Epithelial cell of prostate (primary cell): ENCODE results near the gene CFAP221.

ENCODE experiments used
- DNase-seq: peaks from one replicate; pipeline ENCODE4 v3.0.0-alpha.2; 2011; ENCODE audit warnings: low read depth, low spot score
- H3K27ac ChIP-seq: fragments of 450-650 bp; 2 replicates; pipeline ENCODE4 v1.5.1; 2017; ENCODE audit warnings: mild to moderate bottlenecking

The CFAP221 gene

GRCh38 chr2:119544075-119544938 lies at the start of gene CFAP221:
CFAP221 (plus strand) TSS chr2:119544449; CDS start chr2:119546132, 1,683 bp downstream.
- no peak within 1 kb of the TSS for H3K27ac ChIP-seq

GRCh38 chr2:119495948-119496347 lies 48.3 kb upstream of the CFAP221 start:
- no peak overlapping the region for H3K27ac ChIP-seq
- DNase-seq, result no peak

More at GRCh38 chr2:119544075-119544938, at the start of gene CFAP221:
- DNase-seq, result no peak

- no peak for DNase-seq
- no peak overlapping the region for H3K27ac ChIP-seq
These were observed 47.6 kb upstream of the CFAP221 start for GRCh38 chr2:119496682-119497081.

DNA sequence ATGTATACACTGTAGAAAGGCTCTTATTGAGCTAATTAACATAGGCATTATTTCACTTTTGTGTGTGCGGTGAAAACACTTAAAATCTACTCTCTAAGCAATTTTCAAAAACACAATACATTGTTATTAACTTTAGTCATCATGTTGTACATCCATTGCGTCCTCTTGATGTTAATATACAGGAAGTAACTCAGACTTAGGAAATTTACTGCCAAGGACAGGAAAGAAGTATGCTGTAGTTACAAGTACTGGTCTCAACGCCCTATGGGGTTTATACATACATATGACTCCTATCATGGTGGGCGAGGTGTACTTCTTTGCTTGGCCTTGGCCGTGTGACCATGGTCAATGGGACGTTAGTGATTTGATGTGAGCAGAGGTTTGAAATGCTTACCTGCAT lies 35.5 kb upstream of the CFAP221 start:
- DNase-seq, result no peak
- H3K27ac ChIP-seq, result no peak overlapping the region

GRCh38 chr2:119511989-119512388 lies 32.3 kb upstream of the CFAP221 start:
- DNase-seq, result no peak

DNA sequence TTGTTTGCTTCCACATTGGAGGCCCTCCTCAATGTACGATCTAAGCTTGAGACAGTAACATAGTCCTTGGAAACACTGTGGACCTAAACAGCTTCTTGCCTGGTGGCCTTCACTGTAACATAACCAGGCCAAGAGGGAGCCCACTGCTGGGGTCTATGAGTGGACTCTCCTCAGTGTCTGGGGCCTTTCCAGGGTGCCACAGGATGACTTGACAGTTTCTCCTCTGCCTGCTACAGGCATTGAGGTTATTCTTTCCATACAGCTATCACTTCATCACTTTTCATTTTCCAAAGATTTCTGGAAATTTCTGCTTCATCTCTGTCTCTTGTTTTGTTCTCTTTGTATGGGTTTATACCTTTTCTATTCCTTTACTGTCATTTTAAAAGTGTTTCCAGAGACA lies 31.3 kb upstream of the CFAP221 start:
- no peak overlapping the region for H3K27ac ChIP-seq
- DNase-seq, result no peak

More at GRCh38 chr2:119511989-119512388, 32.3 kb upstream of the CFAP221 start:
- H3K27ac ChIP-seq, result no peak overlapping the region

GRCh38 chr2:119513832-119514231 lies 30.4 kb upstream of the CFAP221 start:
- no peak overlapping the region for H3K27ac ChIP-seq
- no peak for DNase-seq

DNA sequence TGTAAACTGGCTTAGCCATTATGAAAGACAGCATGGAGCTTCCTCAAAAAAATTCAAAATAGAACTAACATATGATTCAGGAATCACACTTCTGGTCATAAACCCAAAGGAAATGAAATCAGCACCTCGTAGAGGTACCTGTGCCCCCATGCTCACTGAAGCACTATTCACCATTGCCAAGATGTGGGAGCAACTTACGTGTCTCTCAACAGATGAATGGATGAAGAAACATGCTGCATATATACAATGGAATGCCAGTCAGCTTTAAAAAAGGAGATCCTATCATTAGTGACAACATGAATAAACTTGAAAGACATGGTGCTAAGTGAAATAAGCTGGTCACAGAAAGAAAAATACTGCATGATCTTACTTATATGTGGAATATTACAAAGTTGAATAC lies 28.1 kb upstream of the CFAP221 start:
- no peak overlapping the region for H3K27ac ChIP-seq
- peak; percentile 20 for DNase-seq

DNA sequence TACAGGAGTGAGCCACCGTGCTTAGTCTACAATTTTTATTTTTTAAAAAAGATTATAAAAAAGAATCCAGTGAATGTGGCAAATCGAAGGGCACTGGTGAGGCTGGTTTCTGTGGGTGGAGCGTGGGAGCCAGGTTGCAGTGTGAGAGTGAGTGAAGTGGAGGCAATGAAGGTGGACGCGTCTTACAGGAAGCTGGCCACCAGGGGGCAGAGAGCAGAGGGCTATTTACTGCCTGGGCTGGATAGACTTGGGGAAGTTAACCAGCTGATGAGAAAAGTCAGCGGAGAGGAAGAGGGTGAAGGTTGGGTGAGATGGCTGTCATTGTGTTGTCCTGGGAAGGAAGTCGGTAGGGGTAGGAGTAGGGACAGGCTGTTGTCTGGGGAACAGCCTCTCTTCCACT lies 26.8 kb upstream of the CFAP221 start:
- DNase-seq, result no peak
- no peak overlapping the region for H3K27ac ChIP-seq

GRCh38 chr2:119518401-119519056 lies 25.7 kb upstream of the CFAP221 start:
- DNase-seq, result no peak
- no peak overlapping the region for H3K27ac ChIP-seq

DNA sequence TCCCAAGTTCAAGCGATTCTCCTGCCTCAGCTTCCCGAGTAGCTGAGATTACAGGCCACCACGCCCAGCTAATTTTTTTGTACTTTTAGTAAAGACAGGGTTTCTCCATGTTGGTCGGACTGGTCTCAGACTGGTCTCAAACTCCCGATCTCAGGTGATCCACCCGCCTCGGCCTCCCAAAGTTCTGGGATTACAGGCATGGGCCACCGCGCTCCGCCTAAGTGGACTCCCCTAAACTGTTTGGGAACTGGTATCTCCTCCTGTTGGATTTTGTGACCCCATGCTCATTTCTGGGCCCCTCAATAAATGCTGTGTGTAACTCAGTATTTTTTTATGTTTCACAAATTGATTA lies 25.2 kb upstream of the CFAP221 start:
- no peak for DNase-seq
- no peak overlapping the region for H3K27ac ChIP-seq

DNA sequence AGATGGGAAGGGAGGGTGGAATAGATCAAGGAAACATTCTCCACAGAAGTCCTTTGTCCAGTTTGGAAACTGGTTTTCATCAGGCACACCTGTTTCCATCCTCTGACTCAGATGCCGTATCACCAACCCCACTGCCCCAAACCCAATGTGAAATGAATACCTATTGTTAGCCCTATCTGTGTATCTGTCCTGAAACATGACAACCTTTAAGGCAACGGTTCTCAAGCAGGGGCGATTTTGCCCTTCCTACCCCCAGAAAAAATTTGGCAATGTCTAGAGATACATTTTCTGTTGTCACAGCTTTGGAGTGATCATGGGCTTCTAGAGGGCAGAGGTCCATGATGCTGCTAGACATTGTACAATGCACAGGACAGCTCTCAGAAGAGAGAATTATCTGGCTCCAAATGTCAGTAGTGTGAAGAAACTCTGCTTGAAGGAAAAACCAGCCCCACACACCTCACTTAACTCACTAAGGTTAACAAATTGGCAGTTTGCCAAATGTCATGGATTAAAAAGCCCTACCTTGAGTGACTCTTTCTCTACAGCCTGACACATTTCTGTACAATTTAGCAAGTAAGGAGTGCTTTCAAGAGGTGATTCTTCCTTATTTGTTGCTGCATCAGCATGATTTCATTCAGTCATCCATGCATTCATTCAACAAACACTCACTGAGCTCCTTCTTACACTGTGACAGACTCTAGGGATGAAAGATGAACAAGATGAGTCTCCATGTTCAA lies 23.4 kb upstream of the CFAP221 start:
- DNase-seq, result no peak
- H3K27ac ChIP-seq, result no peak overlapping the region

DNA sequence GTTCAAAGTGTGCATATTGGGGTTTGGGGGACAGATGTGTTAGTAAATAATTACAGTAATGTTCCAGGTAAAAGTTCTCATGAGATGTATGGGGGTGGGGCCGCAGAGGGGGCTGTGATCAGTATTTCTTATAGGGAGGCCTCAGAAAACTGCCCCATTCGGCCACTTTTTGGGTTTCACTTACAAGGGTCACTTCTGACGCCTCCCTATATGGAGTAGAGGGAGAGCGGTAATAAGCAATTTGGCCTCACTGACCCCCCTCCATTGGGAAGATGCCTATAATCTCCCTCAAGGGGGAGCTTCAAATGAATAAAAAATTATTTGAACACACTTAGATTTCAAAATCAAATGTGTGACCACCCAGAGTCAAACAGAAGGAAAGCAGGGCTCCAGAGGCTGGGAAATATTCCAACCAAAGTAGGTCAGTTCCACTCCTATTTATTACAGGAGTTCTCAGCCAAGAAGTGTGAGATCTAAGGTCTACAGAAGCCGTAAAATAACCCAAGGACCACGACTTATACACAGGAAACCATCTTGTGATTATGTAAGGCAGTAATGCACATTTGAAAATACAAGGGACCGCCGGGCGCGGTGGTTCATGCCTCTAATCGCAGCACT lies 22.7 kb upstream of the CFAP221 start:
- DNase-seq, result no peak
- H3K27ac ChIP-seq, result no peak overlapping the region

- DNase-seq, result no peak
- no peak overlapping the region for H3K27ac ChIP-seq
These were observed 21.6 kb upstream of the CFAP221 start for GRCh38 chr2:119522671-119523070.

GRCh38 chr2:119523383-119523951 lies 20.8 kb upstream of the CFAP221 start:
- DNase-seq, result no peak
- no peak overlapping the region for H3K27ac ChIP-seq

- H3K27ac ChIP-seq, result no peak within 1 kb of the TSS
- no peak for DNase-seq
These were observed 20.1 kb upstream of the CFAP221 start, which contains the start of gene SCTR for GRCh38 chr2:119523952-119524694. SCTR (minus strand) TSS chr2:119524483; CDS start chr2:119524226, 257 bp downstream.

DNA sequence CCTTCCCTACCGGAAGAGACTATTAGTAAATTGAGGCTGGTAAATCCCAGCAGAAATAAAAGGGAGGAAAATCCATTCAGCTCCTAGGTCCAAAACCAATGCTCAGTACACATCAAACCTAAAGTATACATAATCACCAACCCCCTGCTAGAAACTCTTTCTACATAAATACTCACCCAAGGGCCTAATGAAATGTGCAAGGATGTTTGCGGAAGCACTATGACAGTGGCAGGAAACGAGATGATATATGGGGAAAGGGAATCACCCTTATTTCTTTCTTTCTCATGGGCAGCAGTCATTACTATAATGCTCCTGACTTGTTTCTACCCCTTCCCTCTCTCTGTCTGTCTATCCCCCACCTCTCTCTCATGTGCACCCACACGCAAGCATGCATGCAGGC lies 18.6 kb upstream of the CFAP221 start:
- no peak overlapping the region for H3K27ac ChIP-seq
- no peak for DNase-seq

DNA sequence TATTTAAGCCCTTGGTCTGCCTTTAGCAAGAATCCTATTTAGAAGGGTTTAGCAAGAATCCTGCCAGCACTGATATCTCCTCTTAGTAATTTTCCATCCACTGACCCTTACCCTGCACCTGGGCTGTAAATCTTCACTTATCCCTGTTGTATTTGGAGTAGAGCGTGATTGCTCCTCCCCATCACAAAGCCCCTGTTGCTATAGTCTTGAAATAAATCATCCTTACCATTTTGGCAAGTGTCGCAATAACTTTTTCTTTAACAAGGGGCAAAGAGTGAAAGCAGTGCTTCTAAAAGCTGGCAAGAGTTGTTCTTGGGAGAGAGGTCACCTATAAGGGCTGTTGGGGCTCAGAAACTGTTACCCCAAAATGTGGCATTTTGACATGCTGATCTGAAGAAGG lies 16.2 kb upstream of the CFAP221 start:
- no peak for DNase-seq
- H3K27ac ChIP-seq, result no peak overlapping the region

- H3K27ac ChIP-seq, result no peak overlapping the region
- DNase-seq, result no peak
These were observed 13.0 kb upstream of the CFAP221 start for GRCh38 chr2:119531292-119531691.
